Erythroblast (primary cell): Measurements from ENCODE around the gene GOLGA6B.

Experiments used
- GATA1 ChIP-seq: IDR thresholded peaks from 2 replicates; pipeline ENCODE4 v1.6.1; 2011; ENCODE audit warnings: low read depth, mild to moderate bottlenecking, control low read depth, low read length, moderate library complexity
- POLR2A ChIP-seq: IDR thresholded peaks from 2 replicates; pipeline ENCODE4 v1.6.1; 2011; ENCODE audit warnings: mild to moderate bottlenecking, low read length

GRCh38 chr15:72690938-72691337, 36.4 kb downstream of the GOLGA6B start:
- TF ChIP-seq POLR2A (no peak), GATA1 (no peak)
